Trophoblast cell (in vitro differentiated cells and primary cell): ENCODE results near the gene COL13A1.
A peak's percentile ranks its signal among the peaks of the same experiment; 100 is the strongest.

Experiments used
- DNase-seq, 2 donors: peaks; one replicate each; pipeline ENCODE4 v3.0.0-alpha.2; 2016
- H2AFZ ChIP-seq: 2 replicates; pipeline ENCODE4 v1.6.1; 2013; ENCODE audit warnings: low read length, moderate library complexity, mild to moderate bottlenecking; ENCODE audit not compliant: insufficient read depth, poor library complexity
- H2AK5ac ChIP-seq: 2 replicates; pipeline ENCODE4 v1.6.1; 2013; ENCODE audit warnings: mild to moderate bottlenecking, low read length
- H2BK120ac ChIP-seq: 2 replicates; pipeline ENCODE4 v1.6.1; 2013; ENCODE audit warnings: low read length, mild to moderate bottlenecking, moderate library complexity; ENCODE audit not compliant: insufficient read depth, poor library complexity
- H2BK12ac ChIP-seq: 2 replicates; pipeline ENCODE4 v1.6.1; 2013; ENCODE audit warnings: mild to moderate bottlenecking, low read length, moderate library complexity
- H2BK5ac ChIP-seq: 2 replicates; pipeline ENCODE4 v1.6.1; 2013; ENCODE audit warnings: low read length, low read depth, moderate library complexity, mild to moderate bottlenecking; ENCODE audit not compliant: poor library complexity
- H3K14ac ChIP-seq: 2 replicates; pipeline ENCODE4 v1.6.1; 2013; ENCODE audit warnings: mild to moderate bottlenecking, low read length
- H3K18ac ChIP-seq: 2 replicates; pipeline ENCODE4 v1.6.1; 2013; ENCODE audit warnings: mild to moderate bottlenecking, low read length
- H3K23ac ChIP-seq: 2 replicates; pipeline ENCODE4 v1.6.1; 2013; ENCODE audit warnings: low read length
- H3K27ac ChIP-seq: 2 replicates; pipeline ENCODE4 v1.5.1; 2013; ENCODE audit warnings: low read depth, mild to moderate bottlenecking, inconsistent platforms, low read length, moderate library complexity
- H3K27me3 ChIP-seq: 2 replicates; pipeline ENCODE4 v1.6.1; 2013; ENCODE audit warnings: inconsistent platforms, mild to moderate bottlenecking, low read length, moderate library complexity; ENCODE audit not compliant: insufficient read depth
- H3K36me3 ChIP-seq, 2 experiments: 1 replicate in 1 of 2; 2 replicates in 1 of 2; pipeline ENCODE4 v1.6.1; 2013; ENCODE audit warnings: low read length in 2 of 2, mild to moderate bottlenecking in 2 of 2, moderate library complexity in 1 of 2; ENCODE audit not compliant: insufficient read depth in 2 of 2, control insufficient read depth in 1 of 2
- H3K4ac ChIP-seq: 2 replicates; pipeline ENCODE4 v1.6.1; 2013; ENCODE audit warnings: low read depth, mild to moderate bottlenecking, low read length, moderate library complexity
- H3K4me1 ChIP-seq, 2 experiments: 1 replicate in 1 of 2; 2 replicates in 1 of 2; pipeline ENCODE4 v1.6.1; 2013; ENCODE audit warnings: low read length in 2 of 2, mild to moderate bottlenecking in 2 of 2, moderate library complexity in 1 of 2; ENCODE audit not compliant: insufficient read depth in 2 of 2, control insufficient read depth in 1 of 2
- H3K4me2 ChIP-seq: 2 replicates; pipeline ENCODE4 v1.6.1; 2013; ENCODE audit warnings: inconsistent platforms, mild to moderate bottlenecking, low read length, moderate library complexity
- H3K4me3 ChIP-seq: 2 replicates; pipeline ENCODE4 v1.5.1; 2013; ENCODE audit warnings: mild to moderate bottlenecking, low read depth, low read length, inconsistent platforms
- H3K79me1 ChIP-seq: one replicate; pipeline ENCODE4 v1.6.1; 2013; ENCODE audit warnings: low read length
- H3K79me2 ChIP-seq: 2 replicates; pipeline ENCODE4 v1.6.1; 2013; ENCODE audit warnings: low read length, mild to moderate bottlenecking; ENCODE audit not compliant: control insufficient read depth, insufficient read depth, poor library complexity
- H3K9ac ChIP-seq: 2 replicates; pipeline ENCODE4 v1.6.1; 2013; ENCODE audit warnings: mild to moderate bottlenecking, low read length
- H3K9me3 ChIP-seq: 2 replicates; pipeline ENCODE4 v1.6.1; 2013; ENCODE audit warnings: low read depth, mild to moderate bottlenecking, control low read depth, inconsistent platforms, low read length; ENCODE audit not compliant: insufficient read depth
- H4K12ac ChIP-seq: 2 replicates; pipeline ENCODE4 v1.6.1; 2013; ENCODE audit warnings: low read depth, mild to moderate bottlenecking, low read length, moderate library complexity
- H4K8ac ChIP-seq: 2 replicates; pipeline ENCODE4 v1.6.1; 2013; ENCODE audit warnings: low read depth, mild to moderate bottlenecking, low read length, moderate library complexity
- H4K91ac ChIP-seq: one replicate; pipeline ENCODE4 v1.6.1; 2013; ENCODE audit warnings: low read depth, mild to moderate bottlenecking, low read length, moderate library complexity
- WGBS: extraction: QIAGEN DNeasy Blood & Tissue Kit; methylation state at CpG from one replicate; pipeline ENCODE4 v1.1.7; 2013; ENCODE audit warnings: missing lambda C conversion rate; ENCODE audit not compliant: insufficient read length, insufficient coverage; ENCODE audit errors: extremely low coverage; 5-methylcytosine and 5-hydroxymethylcytosine counted together

The COL13A1 gene

DNA sequence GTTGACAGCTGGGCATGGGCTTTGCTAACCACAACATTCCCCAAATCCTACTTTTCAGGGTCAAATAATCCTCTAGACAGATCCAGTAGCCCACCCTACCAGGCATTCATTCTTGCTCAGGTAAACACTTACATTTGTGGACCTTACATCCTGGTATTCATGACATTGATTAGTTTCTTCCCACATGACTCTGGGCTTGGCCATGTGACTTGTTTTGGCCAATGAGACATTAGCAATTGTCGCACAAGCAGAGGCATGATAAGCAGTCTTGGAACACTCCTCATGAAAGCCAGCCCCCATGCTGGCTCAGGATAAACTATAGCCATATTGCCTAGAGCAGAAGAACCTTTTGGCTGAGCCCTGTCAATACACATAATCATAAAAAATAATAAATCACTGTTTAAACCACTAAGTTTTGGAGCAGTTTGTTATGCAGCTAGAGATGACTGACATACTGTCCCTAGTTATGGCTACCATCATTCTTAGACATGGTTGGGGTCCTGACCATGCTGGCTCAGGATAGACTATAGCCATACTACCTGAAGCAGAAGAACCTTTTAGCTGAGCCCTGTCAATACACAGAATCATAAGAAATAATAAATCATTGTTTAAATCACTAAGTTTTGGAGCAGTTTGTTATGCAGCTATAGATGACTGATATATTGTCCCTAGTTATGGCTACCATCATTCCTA, 6.3 kb upstream of the COL13A1 start:
- no peak overlapping the region for H3K9ac ChIP-seq
- H3K79me2 ChIP-seq: no peaks in the 10 kb centered on the region
- no peaks in the 10 kb centered on the region for H3K27me3 ChIP-seq
- H3K79me1 ChIP-seq: no peaks in the 10 kb centered on the region
- no peaks in the 10 kb centered on the region for H3K36me3 ChIP-seq
- H2BK120ac ChIP-seq: no peak overlapping the region
- H3K18ac ChIP-seq: no peak overlapping the region
- H3K9me3 ChIP-seq: peaks cover 8% of the 10 kb centered on the region
- H3K23ac ChIP-seq: no peak overlapping the region
- no peak overlapping the region for H2AFZ ChIP-seq
- no CpG with 5 or more reads among the region's 1 CpG for WGBS
- H2BK5ac ChIP-seq: no peak overlapping the region
- no peak overlapping the region for H4K91ac ChIP-seq
- H3K4me3 ChIP-seq: no peak overlapping the region
- no peak overlapping the region for H4K12ac ChIP-seq
- H3K4me1 ChIP-seq: no peaks in the 10 kb centered on the region
- H2BK12ac ChIP-seq: no peak overlapping the region
- no peak overlapping the region for H4K8ac ChIP-seq
- no peak overlapping the region for H3K14ac ChIP-seq
- no peak overlapping the region for H3K27ac ChIP-seq
- no peak overlapping the region for H3K4me2 ChIP-seq
- no peak overlapping the region for H3K4ac ChIP-seq
- no peak overlapping the region for H2AK5ac ChIP-seq
- DNase-seq: no peak

DNA sequence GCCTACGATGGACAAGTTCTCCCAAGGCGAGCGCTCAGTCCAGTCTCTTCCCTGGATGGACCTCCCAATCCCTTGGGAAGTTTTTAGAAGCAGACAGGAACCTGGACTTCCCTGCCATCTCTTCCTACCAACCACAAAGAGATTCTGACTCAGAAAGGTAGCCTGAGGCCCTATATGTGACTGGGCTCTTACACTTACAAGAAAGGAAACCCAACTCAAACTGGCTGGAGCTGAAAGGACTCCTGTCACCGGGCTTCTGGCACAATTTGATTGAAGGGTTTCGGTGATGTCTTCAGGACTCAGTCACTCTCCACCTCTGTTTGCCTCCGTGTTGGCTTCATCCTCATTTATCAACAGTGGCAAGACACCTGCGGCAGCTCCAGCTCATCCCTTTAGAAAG, 3.7 kb upstream of the COL13A1 start:
- H3K27me3 ChIP-seq: peaks cover 18% of the 10 kb centered on the region

DNA sequence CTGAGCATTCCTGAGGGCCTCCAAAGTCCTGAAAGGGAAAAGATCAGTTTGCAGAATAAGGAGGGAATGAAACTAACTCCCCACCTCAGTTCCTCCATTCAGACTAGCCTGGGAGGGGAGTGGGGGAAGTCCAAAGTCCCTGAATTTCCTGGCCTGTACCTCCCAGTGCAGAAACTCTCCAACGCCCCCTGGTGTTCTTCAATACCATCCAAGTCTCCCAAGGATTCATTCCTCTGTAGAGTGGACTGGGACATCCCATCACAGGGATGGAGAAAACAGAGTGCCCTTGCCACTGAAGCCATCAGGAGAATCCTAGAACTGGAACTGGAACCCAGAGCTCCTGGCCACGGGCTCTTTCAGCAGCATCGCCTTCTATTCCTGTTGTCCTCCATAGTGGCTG, 1.6 kb upstream of the COL13A1 start:
- H3K4ac ChIP-seq: no peak overlapping the region
- no peak overlapping the region for H2BK5ac ChIP-seq
- H4K8ac ChIP-seq: no peak overlapping the region
- no peak overlapping the region for H3K18ac ChIP-seq
- H4K12ac ChIP-seq: no peak overlapping the region
- H2AFZ ChIP-seq: no peak overlapping the region
- H3K36me3 ChIP-seq: no peaks in the 10 kb centered on the region
- H2BK120ac ChIP-seq: no peak overlapping the region
- H3K79me1 ChIP-seq: no peaks in the 10 kb centered on the region
- H3K4me1 ChIP-seq: peaks cover 13 to 16% of the 10 kb centered on the region in 2 experiments
- H3K4me3 ChIP-seq: no peak overlapping the region
- H3K14ac ChIP-seq: no peak overlapping the region
- no peak overlapping the region for H3K4me2 ChIP-seq
- no peak overlapping the region for H4K91ac ChIP-seq
- H3K27me3 ChIP-seq: peaks cover 30% of the 10 kb centered on the region
- no peak overlapping the region for H2AK5ac ChIP-seq
- no peak overlapping the region for H3K23ac ChIP-seq
- H3K79me2 ChIP-seq: no peaks in the 10 kb centered on the region
- H3K27ac ChIP-seq: no peak overlapping the region
- no peak overlapping the region for H3K9ac ChIP-seq
- DNase-seq: peak in 1 of 2 donors; percentile 45
- H3K9me3 ChIP-seq: peaks cover 6% of the 10 kb centered on the region
- no CpG with 5 or more reads among the region's 3 CpGs for WGBS
- H2BK12ac ChIP-seq: no peak overlapping the region

More for the DNA sequence above, 3.7 kb upstream of the COL13A1 start:
- Histone ChIP-seq H4K8ac (no peak overlapping the region), H3K4me2 (no peak overlapping the region), H2AK5ac (no peak overlapping the region), H3K9me3 (peaks cover 6% of the 10 kb centered on the region), H2BK5ac (no peak overlapping the region), H2BK12ac (no peak overlapping the region), H3K36me3 (no peaks in the 10 kb centered on the region), H3K4ac (no peak overlapping the region), H2AFZ (no peak overlapping the region), H3K4me1 (peaks cover 13 to 16% of the 10 kb centered on the region in 2 experiments), H3K4me3 (no peak overlapping the region), H4K12ac (no peak overlapping the region), H2BK120ac (no peak overlapping the region), H3K9ac (no peak overlapping the region), H4K91ac (no peak overlapping the region), H3K14ac (no peak overlapping the region), H3K18ac (no peak overlapping the region), H3K27ac (no peak overlapping the region), H3K79me2 (no peaks in the 10 kb centered on the region), H3K79me1 (no peaks in the 10 kb centered on the region), H3K23ac (no peak overlapping the region)
- no peak for DNase-seq
- no CpG with 5 or more reads among the region's 7 CpGs for WGBS

DNA sequence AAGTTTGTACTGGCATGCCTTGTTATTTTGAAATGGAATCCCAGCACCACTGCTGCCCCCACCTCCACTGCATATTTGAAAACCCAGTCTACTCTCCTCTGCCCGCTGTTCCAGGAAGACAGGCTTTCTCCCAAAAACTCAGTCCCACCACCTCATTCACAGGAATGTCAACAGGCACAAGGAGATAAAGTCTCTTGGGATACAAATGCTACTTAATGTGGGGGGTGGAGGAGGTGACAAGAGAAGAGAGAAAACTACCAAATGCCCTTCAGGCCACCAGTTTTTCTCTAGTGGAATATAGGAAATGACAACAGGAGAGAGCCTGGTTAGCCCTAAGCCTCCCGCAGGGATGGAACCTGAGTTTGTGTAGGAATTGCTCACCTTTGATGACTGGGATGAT, 1.0 kb upstream of the COL13A1 start:
- no peak overlapping the region for H2AK5ac ChIP-seq
- H2BK120ac ChIP-seq: no peak overlapping the region
- no peak overlapping the region for H3K27ac ChIP-seq
- H4K8ac ChIP-seq: no peak overlapping the region
- H2AFZ ChIP-seq: no peak overlapping the region
- WGBS: no CpG with 5 or more reads among the region's 2 CpGs
- peaks cover 13 to 16% of the 10 kb centered on the region in 2 experiments for H3K4me1 ChIP-seq
- H3K14ac ChIP-seq: no peak overlapping the region
- no peak overlapping the region for H2BK12ac ChIP-seq
- H3K23ac ChIP-seq: no peak overlapping the region
- H3K79me2 ChIP-seq: no peaks in the 10 kb centered on the region
- no peak overlapping the region for H4K12ac ChIP-seq
- no peak overlapping the region for H3K18ac ChIP-seq
- H4K91ac ChIP-seq: no peak overlapping the region
- no peak for DNase-seq
- no peak overlapping the region for H2BK5ac ChIP-seq
- H3K4me3 ChIP-seq: no peak overlapping the region
- no peak overlapping the region for H3K4me2 ChIP-seq
- no peak overlapping the region for H3K4ac ChIP-seq
- H3K79me1 ChIP-seq: no peaks in the 10 kb centered on the region
- no peaks in the 10 kb centered on the region for H3K36me3 ChIP-seq
- H3K27me3 ChIP-seq: peaks cover 30% of the 10 kb centered on the region
- no peak overlapping the region for H3K9ac ChIP-seq
- H3K9me3 ChIP-seq: peaks cover 6% of the 10 kb centered on the region
